Kidney epithelial cell (primary cell): Measurements from ENCODE around the gene TRAPPC13. TPM values are rescaled to one million over a fixed set of nuclear protein-coding genes. Genes with fewer than 3 reads are reported as not detected.
A peak's percentile ranks its signal among the peaks of the same experiment; 100 is the strongest.
"Not testable (repeated sequence)": the region's sequence is repeated elsewhere in the genome, so short reads cannot be mapped to it uniquely, and the experiment has no call there.

Source experiments
- DNase-seq: peaks from one replicate; pipeline ENCODE4 v3.0.0-alpha.2; 2010; ENCODE audit warnings: low read depth
- H3K27me3 ChIP-seq: 2 replicates; pipeline ENCODE4 v1.6.0; 2011; ENCODE audit warnings: low read length; ENCODE audit not compliant: control insufficient read depth, insufficient read depth
- H3K36me3 ChIP-seq: 2 replicates; pipeline ENCODE4 v1.5.1; 2011; ENCODE audit warnings: low read length; ENCODE audit not compliant: control insufficient read depth, insufficient read depth
- H3K4me3 ChIP-seq: 2 replicates; pipeline ENCODE4 v1.5.1; 2011; ENCODE audit warnings: low read depth, mild to moderate bottlenecking, control low read depth, low read length
- CTCF ChIP-seq: IDR thresholded peaks from 2 replicates; pipeline ENCODE4 v1.5.1; 2011; ENCODE audit warnings: mild to moderate bottlenecking, moderate library complexity, low read length, control low read depth, inconsistent platforms; ENCODE audit not compliant: insufficient read depth, poor library complexity, severe bottlenecking
- total RNA-seq: library from RNA; depleted of rRNA; stranded (reverse); fragments of >200 nt; gene quantifications from 2 replicates; pipeline ENCODE4 v1.2.3, GENCODE V29; 2015

The TRAPPC13 gene
- total RNA-seq: 18.8 and 19.0 TPM in 2 replicates

- no peak for TF ChIP-seq CTCF
- peak; percentile 65 for DNase-seq
- Histone ChIP-seq H3K27me3 (no peaks in the 10 kb centered on the region), H3K4me3 (peak within 1 kb of the TSS; percentile 85), H3K36me3 (peaks cover 2% of the 10 kb centered on the region)
Measured at GRCh38 chr5:65624571-65625555, at the start of gene TRAPPC13, which contains the start of gene SHLD3. Gene TRAPPC13, plus strand, starts transcription at chr5:65625027. Its CDS starts 34 bp downstream, at chr5:65625061. Gene SHLD3, plus strand, starts transcription at chr5:65625027. Its CDS starts 4,561 bp downstream, at chr5:65629588.

GRCh38 chr5:65577141-65577540, 47.7 kb upstream of the TRAPPC13 start:
- no peak for DNase-seq
- H3K27me3 ChIP-seq: no peaks in the 10 kb centered on the region
- no peaks in the 10 kb centered on the region for H3K36me3 ChIP-seq
- TF ChIP-seq CTCF: no peak
- H3K4me3 ChIP-seq: no peak overlapping the region

GRCh38 chr5:65588694-65589093, 36.1 kb upstream of the TRAPPC13 start:
- Histone ChIP-seq H3K4me3 (no peak overlapping the region), H3K36me3 (no peaks in the 10 kb centered on the region), H3K27me3 (no peaks in the 10 kb centered on the region)
- no peak for TF ChIP-seq CTCF
- no peak for DNase-seq

GRCh38 chr5:65601761-65602160, 23.1 kb upstream of the TRAPPC13 start:
- H3K36me3 ChIP-seq, DNase-seq, H3K27me3 ChIP-seq, H3K4me3 ChIP-seq: not testable (repeated sequence)

GRCh38 chr5:65611524-65611923, 13.3 kb upstream of the TRAPPC13 start:
- no peaks in the 10 kb centered on the region for H3K27me3 ChIP-seq
- TF ChIP-seq CTCF: no peak
- no peak overlapping the region for H3K4me3 ChIP-seq
- no peaks in the 10 kb centered on the region for H3K36me3 ChIP-seq
- peak; percentile 93 for DNase-seq

GRCh38 chr5:65612298-65612907, 12.4 kb upstream of the TRAPPC13 start:
- TF ChIP-seq CTCF: no peak

More at GRCh38 chr5:65612298-65612907, 12.4 kb upstream of the TRAPPC13 start:
- Histone ChIP-seq H3K36me3 (no peaks in the 10 kb centered on the region), H3K27me3 (no peaks in the 10 kb centered on the region), H3K4me3 (no peak overlapping the region)
- no peak for DNase-seq
